ENCODE measurements around the gene RASSF4.
A peak's percentile ranks its signal among the peaks of the same experiment; 100 is the strongest.

Gene RASSF4

GRCh38 chr10:44959247-44960087 lies at the start of gene RASSF4:
TSS of gene RASSF4 (plus strand) at chr10:44959802. CDS start at chr10:44970203, 10,401 bp downstream.
- DNase-seq (ENCODE audit: low spot score), result peak; percentile 92

- no peak for DNase-seq (ENCODE audit: low spot score)
Observed at GRCh38 chr10:44909910-44910309, 49.7 kb upstream of the RASSF4 start.

GRCh38 chr10:44910602-44911001 lies 49.0 kb upstream of the RASSF4 start:
- no peak for DNase-seq (ENCODE audit: low spot score)

GRCh38 chr10:44911081-44911540 lies 48.5 kb upstream of the RASSF4 start, which contains the start of gene TMEM72:
TSS of gene TMEM72 (plus strand) at chr10:44911337. CDS start at chr10:44911513, 176 bp downstream.
- DNase-seq (ENCODE audit: low spot score), result peak; percentile 92

- DNase-seq (ENCODE audit: low spot score), result no peak
Observed at GRCh38 chr10:44911951-44912350, 47.7 kb upstream of the RASSF4 start.

GRCh38 chr10:44913350-44914081 lies 46.1 kb upstream of the RASSF4 start:
- no peak for DNase-seq (ENCODE audit: low spot score)

- no peak for DNase-seq (ENCODE audit: low spot score)
Observed at GRCh38 chr10:44914891-44915290, 44.7 kb upstream of the RASSF4 start.

- no peak for DNase-seq (ENCODE audit: low spot score)
Observed at GRCh38 chr10:44916429-44916828, 43.2 kb upstream of the RASSF4 start.

GRCh38 chr10:44917848-44918247 lies 41.8 kb upstream of the RASSF4 start:
- DNase-seq (ENCODE audit: low spot score), result no peak

GRCh38 chr10:44920252-44920651 lies 39.4 kb upstream of the RASSF4 start:
- DNase-seq (ENCODE audit: low spot score), result no peak

GRCh38 chr10:44921061-44921460 lies 38.5 kb upstream of the RASSF4 start:
- no peak for DNase-seq (ENCODE audit: low spot score)

- DNase-seq (ENCODE audit: low spot score), result no peak
Observed at GRCh38 chr10:44921506-44921905, 38.1 kb upstream of the RASSF4 start.

- no peak for DNase-seq (ENCODE audit: low spot score)
Observed at GRCh38 chr10:44922021-44922420, 37.6 kb upstream of the RASSF4 start.

GRCh38 chr10:44922796-44923545 lies 36.6 kb upstream of the RASSF4 start:
- no peak for DNase-seq (ENCODE audit: low spot score)

- no peak for DNase-seq (ENCODE audit: low spot score)
Observed at GRCh38 chr10:44923611-44924010, 36.0 kb upstream of the RASSF4 start.

- peak; percentile 38 for DNase-seq (ENCODE audit: low spot score)
Observed at GRCh38 chr10:44924261-44925040, 35.2 kb upstream of the RASSF4 start.

- peak; percentile 42 for DNase-seq (ENCODE audit: low spot score)
Observed at GRCh38 chr10:44925224-44925623, 34.4 kb upstream of the RASSF4 start.

GRCh38 chr10:44925811-44926750 lies 33.5 kb upstream of the RASSF4 start:
- DNase-seq (ENCODE audit: low spot score), result no peak

- DNase-seq (ENCODE audit: low spot score), result no peak
Observed at GRCh38 chr10:44926751-44927351, 32.8 kb upstream of the RASSF4 start.

GRCh38 chr10:44927352-44927751 lies 32.2 kb upstream of the RASSF4 start:
- peak; percentile 74 for DNase-seq (ENCODE audit: low spot score)
